Fibroblast of lung (primary cell): ENCODE results near the gene NTSR1.

Experiments
- CTCF ChIP-seq, 2 donors: IDR thresholded peaks in 1 of 2; conservative IDR thresholded peaks in 1 of 2; 1 replicate in 1 of 2; 2 replicates in 1 of 2; pipeline ENCODE4 v1.5.1; 2011 to 2012; ENCODE audit warnings: low read length in 2 of 2, control low read depth in 1 of 2, inconsistent platforms in 1 of 2, low read depth in 1 of 2, mild to moderate bottlenecking in 1 of 2
- EZH2 ChIP-seq: IDR thresholded peaks from 2 replicates; pipeline ENCODE4 v1.5.1; 2012; ENCODE audit warnings: low read length, control low read depth, mild to moderate bottlenecking; ENCODE audit errors: missing control alignments

GRCh38 chr20:62799459-62799858, 90.8 kb downstream of the NTSR1 start:
- TF ChIP-seq CTCF (conservative IDR thresholded peaks at IDR 0.05 in 1 of 2, IDR thresholded peaks at IDR 0.05 in 1 of 2; ENCODE audit: low read depth in 1 of 2, low read length in 2 of 2), result no peak
- no peak for TF ChIP-seq EZH2
